GM12878 (cell line): ENCODE data around the gene ARID4B. TPM values are rescaled to one million over a fixed set of nuclear protein-coding genes. Genes with fewer than 3 reads are reported as not detected.

ENCODE experiments used
- ATAC-seq: fragments of 200-7000 bp; cut with Tn5 transposase; 3 replicates; pipeline ENCODE4 v1.9.1; 2020; ENCODE audit warnings: mild to moderate bottlenecking, moderate library complexity
- BruUV-seq: library from RNA; stranded (reverse); fragments of 400-500 nt; replicated peaks from 2 replicates; lab custom pipeline; 2021; lab: Mats Ljungman, UMichigan
- CTCF ChIA-PET: fragments of 300-600 bp; sonication (Branson Sonifier 250); formaldehyde crosslinking; extraction: SDS; loops from one replicate; lab custom pipeline; 2021; ENCODE audit warnings: inconsistent platforms; lab: Yijun Ruan, JAX
- POLR2A ChIA-PET: fragments of 350-600 bp; formaldehyde crosslinking; extraction: SDS; loops from one replicate; lab custom pipeline; 2021; ENCODE audit warnings: inconsistent platforms; lab: Charles Lee
- RAD21 ChIA-PET: fragments of 300-600 bp; sonication (Branson Sonifier 250); formaldehyde crosslinking; loops from one replicate; lab custom pipeline; 2023; ENCODE audit warnings: antibody characterized with exemption; ENCODE audit not compliant: unreplicated experiment; lab: Charles Lee
- SMC1A ChIA-PET: fragments of 300-600 bp; sonication (Branson Sonifier 250); formaldehyde crosslinking; loops from one replicate; lab custom pipeline; 2023; ENCODE audit not compliant: unreplicated experiment, uncharacterized antibody; lab: Charles Lee
- DNase-seq: peaks from one replicate; pipeline ENCODE4 v3.0.0-alpha.2; 2011; ENCODE audit warnings: low read depth, low spot score
- FAIRE-seq: peaks from 3 replicates; lab custom pipeline; 2011; peaks lifted over from hg19 to GRCh38; lab: Jason Lieb, UNC
- H2AFZ ChIP-seq: 2 replicates; pipeline ENCODE4 v1.6.0; 2011; ENCODE audit warnings: low read depth, low read length, control low read depth; ENCODE audit not compliant: control insufficient read depth
- H3K27ac ChIP-seq: 2 replicates; pipeline ENCODE4 v1.5.1; 2011; ENCODE audit warnings: control low read depth; ENCODE audit not compliant: control insufficient read depth, insufficient read depth
- H3K27me3 ChIP-seq, 2 experiments: replicated peaks in 1 of 2; 2 replicates each; pipeline versions ENCODE4 v1.6.0 to v1.6.1; 2011; ENCODE audit warnings: low read length in 1 of 2; ENCODE audit not compliant: control insufficient read depth in 2 of 2, insufficient read depth in 2 of 2
- H3K36me3 ChIP-seq, 2 experiments: 2 replicates each; pipeline ENCODE4 v1.5.1; 2011; ENCODE audit warnings: low read length in 1 of 2; ENCODE audit not compliant: control insufficient read depth in 2 of 2, insufficient read depth in 2 of 2
- H3K4me1 ChIP-seq: 2 replicates; pipeline ENCODE4 v1.6.1; 2011; ENCODE audit warnings: mild to moderate bottlenecking, low read length, moderate library complexity, mixed read lengths; ENCODE audit not compliant: control insufficient read depth, insufficient read depth
- H3K4me2 ChIP-seq: 2 replicates; pipeline ENCODE4 v1.6.0; 2011; ENCODE audit warnings: control low read depth; ENCODE audit not compliant: control insufficient read depth, insufficient read depth
- H3K4me3 ChIP-seq: fragments of 200-600 bp; sonication (generic); 2 replicates; pipeline ENCODE4 v1.5.1; 2016
- H3K79me2 ChIP-seq: 2 replicates; pipeline ENCODE4 v1.6.0; 2011; ENCODE audit warnings: low read length; ENCODE audit not compliant: control insufficient read depth, insufficient read depth
- H3K9ac ChIP-seq: 2 replicates; pipeline ENCODE4 v1.8.0; 2011; ENCODE audit warnings: low read length, control low read depth, mixed read lengths; ENCODE audit not compliant: control insufficient read depth, insufficient read depth
- H3K9me3 ChIP-seq: replicated peaks from 3 replicates; pipeline ENCODE4 v1.5.1; 2011; ENCODE audit warnings: mild to moderate bottlenecking, low read length; ENCODE audit not compliant: control insufficient read depth, insufficient read depth
- H4K20me1 ChIP-seq: 2 replicates; pipeline ENCODE4 v1.6.0; 2011; ENCODE audit not compliant: control insufficient read depth, insufficient read depth
- BCL11A ChIP-seq: IDR thresholded peaks from 2 replicates; pipeline ENCODE4 v1.6.1; 2011; ENCODE audit warnings: low read depth, low read length
- CBX3 ChIP-seq: fragments of 200-600 bp; sonication (generic); IDR thresholded peaks from 2 replicates; pipeline ENCODE4 v1.6.1; 2016; ENCODE audit warnings: low read depth, borderline replicate concordance
- CREB1 ChIP-seq: IDR thresholded peaks from 2 replicates; pipeline ENCODE4 v1.6.1; 2012; ENCODE audit warnings: low read depth, mild to moderate bottlenecking, inconsistent platforms
- EP300 ChIP-seq, 2 experiments: fragments of 150-350 bp in 1 of 2; IDR thresholded peaks; 2 replicates each; pipeline ENCODE4 v1.6.1; 2011 to 2012; ENCODE audit warnings: low read depth in 2 of 2, low read length in 2 of 2, borderline replicate concordance in 1 of 2, improper control_type of control experiment in 1 of 2, inconsistent platforms in 1 of 2; ENCODE audit not compliant: control insufficient read depth in 1 of 2
- IKZF2 ChIP-seq, 2 experiments: fragments of 450-650 bp; IDR thresholded peaks; 2 replicates each; pipeline ENCODE4 v1.6.1; 2017; ENCODE audit warnings: mild to moderate bottlenecking in 2 of 2, moderate library complexity in 2 of 2
- IRF5 ChIP-seq: fragments of 450-650 bp; IDR thresholded peaks from 2 replicates; pipeline ENCODE4 v1.6.1; 2017; ENCODE audit warnings: borderline replicate concordance
- JUND ChIP-seq: IDR thresholded peaks from 2 replicates; pipeline ENCODE4 v1.6.1; 2012; ENCODE audit warnings: low read depth, mild to moderate bottlenecking, low read length, improper control_type of control experiment, moderate library complexity
- NFYA ChIP-seq: IDR thresholded peaks from 2 replicates; pipeline ENCODE4 v1.6.1; 2011; ENCODE audit warnings: low read depth, mild to moderate bottlenecking, low read length, improper control_type of control experiment, borderline replicate concordance
- PAX5 ChIP-seq: IDR thresholded peaks from 2 replicates; pipeline ENCODE4 v1.6.1; 2011; ENCODE audit warnings: low read depth, low read length, borderline replicate concordance
- PRDM15 ChIP-seq: fragments of 450-650 bp; formaldehyde crosslinking; IDR thresholded peaks from 2 replicates; pipeline ENCODE4 v1.4.0; 2020; ENCODE audit warnings: mild to moderate bottlenecking, moderate library complexity
- RAD51 ChIP-seq: fragments of 450-650 bp; IDR thresholded peaks from 2 replicates; pipeline ENCODE4 v1.6.1; 2016; ENCODE audit warnings: moderate library complexity, mild to moderate bottlenecking, inconsistent platforms
- RBBP5 ChIP-seq: fragments of 200-600 bp; sonication (generic); conservative IDR thresholded peaks from 2 replicates; pipeline ENCODE4 v1.6.1; 2016
- STAT1 ChIP-seq: fragments of 450-650 bp; conservative IDR thresholded peaks from 2 replicates; pipeline ENCODE4 v1.6.1; 2014; ENCODE audit warnings: antibody characterized with exemption, mild to moderate bottlenecking
- TBL1XR1 ChIP-seq: IDR thresholded peaks from 2 replicates; pipeline ENCODE4 v1.6.1; 2012; ENCODE audit warnings: low read depth, low read length, improper control_type of control experiment
- TCF3 ChIP-seq: IDR thresholded peaks from 2 replicates; pipeline ENCODE4 v1.6.1; 2012; ENCODE audit warnings: low read depth, mild to moderate bottlenecking, low read length, borderline replicate concordance; ENCODE audit not compliant: insufficient read depth
- ZNF24 ChIP-seq: fragments of 450-650 bp; IDR thresholded peaks from 2 replicates; pipeline ENCODE4 v1.6.1; 2017; ENCODE audit warnings: antibody characterized with exemption, mild to moderate bottlenecking
- WGBS: methylation state at CpG from one replicate; pipeline ENCODE4 v1.1.6; 2016; ENCODE audit warnings: low lambda C conversion rate; ENCODE audit not compliant: insufficient replicate concordance, insufficient coverage; ENCODE audit errors: missing lambda C conversion rate; 5-methylcytosine and 5-hydroxymethylcytosine counted together
- in situ Hi-C: fragments of 300-500 bp; cut with MboI; formaldehyde crosslinking; loops from 9 replicates; pipeline ENCODE4 v1.14.3; 2018; ENCODE audit warnings: mixed read lengths
- intact Hi-C: fragments of 100-400 bp; cut with micrococcal nuclease; formaldehyde crosslinking; loops from one replicate; pipeline ENCODE4 v1.14.2; 2022; ENCODE audit not compliant: unreplicated experiment
- polyA plus RNA-seq, 11 experiments: library from polyadenylated mRNA; depleted of rRNA in 4 of 11; unstranded in 6 of 11; stranded (reverse) in 5 of 11; fragments of >200 nt; fragmentation: Nextera tagmentation in 4 of 11; fragmentation: Illumina TruSeq in 1 of 11; extraction: Ambion mirVana in 4 of 11; extraction: Trizol in 1 of 11; gene quantifications; 1 replicate in 1 of 11; 2 replicates in 10 of 11; pipeline versions ENCODE4 v1.2.1 to v1.2.3, GENCODE V29; 2011 to 2016; ENCODE audit warnings: inconsistent platforms in 2 of 11, missing spikeins in 2 of 11, low read depth in 1 of 11
- total RNA-seq, 4 experiments: library from RNA; depleted of rRNA in 3 of 4; stranded (reverse); fragments of >200 nt in 3 of 4; fragmentation: Illumina TruSeq in 1 of 4; extraction: Trizol in 1 of 4; gene quantifications; 2 replicates each; pipeline versions ENCODE4 v1.2.1 to v1.2.3, GENCODE V29; 2013 to 2021

Gene ARID4B
- total and polyA plus RNA-seq, 10 of the 15 experiments (the other 5 are each of a cell fraction or from before 2014, with no cell fraction given) = 13.6 to 39.1 (median 28.0) TPM

- DNase-seq (no peak), FAIRE-seq (no peak), ATAC-seq (no peak)
- Histone ChIP-seq H3K9ac (no peak overlapping the region), H2AFZ (no peak overlapping the region), H3K27me3 (no peaks in the 10 kb centered on the region), H3K79me2 (peaks cover 76% of the 10 kb centered on the region), H3K27ac (no peak overlapping the region), H3K4me3 (no peak overlapping the region), H3K36me3 (peaks cover 1 to 22% of the 10 kb centered on the region in 2 experiments; a peak in 3 of 4 replicates), H3K4me1 (peaks cover 5% of the 10 kb centered on the region; the same call in 1 of the 2 replicates), H3K9me3 (no peaks in the 10 kb centered on the region), H3K4me2 (no peak overlapping the region), H4K20me1 (peaks cover 7% of the 10 kb centered on the region)
- TF ChIP-seq IKZF2 (IDR thresholded peaks at IDR 0.05) (no peak), JUND (no peak), ZNF24 (no peak), EP300 (IDR thresholded peaks at IDR 0.05; ENCODE audit: borderline replicate concordance in 1 of 2, control insufficient read depth in 1 of 2, low read depth in 2 of 2, low read length in 2 of 2) (no peak), NFYA (no peak), RAD51 (no peak), PAX5 (no peak), IRF5 (no peak), CREB1 (no peak), TCF3 (no peak), PRDM15 (CRISPR knock-in tag) (no peak), CBX3 (no peak), STAT1 (no peak), RBBP5 (no peak), BCL11A (no peak), TBL1XR1 (no peak)
- WGBS = 100% methylated on average over 2 of the region's 2 CpGs
- intact Hi-C loops (no loop called here), in situ Hi-C loops (no loop called here)
- ChIA-PET SMC1A (interaction anchor here (1.0 kb wide), 1 partner anchor 14 kb away, joined by 4 read pairs; no protein-coding TSS in a partner anchor), RAD21 (no interaction called here), CTCF (interaction anchor here (0.9 kb wide), 1 partner anchor 66 kb away, joined by 3 read pairs; no protein-coding TSS in a partner anchor), POLR2A (interaction anchor here (0.9 to 2.7 kb wide), 2 partner anchors 8 to 11 kb away, joined by 5 to 16 read pairs; partner anchors contain the start of genes ARID4B and GGPS1)
- BruUV-seq = no TSS peak
These were observed 8.7 kb downstream of the ARID4B start for GRCh38 chr1:235319255-235319654.
